Stomach smooth muscle (tissue), 2 donors: ENCODE measurements around the gene PRR5.
"Not testable (repeated sequence)": the region's sequence is repeated elsewhere in the genome, so short reads cannot be mapped to it uniquely, and the experiment has no call there.

Experiments
- H3K27ac ChIP-seq: one replicate; pipeline ENCODE4 v1.7.0; 2013; ENCODE audit warnings: mild to moderate bottlenecking, low read length, inconsistent platforms
- H3K27me3 ChIP-seq, 2 donors: one replicate each; pipeline ENCODE4 v1.7.0; 2013; ENCODE audit warnings: low read length in 2 of 2; ENCODE audit not compliant: insufficient read depth in 2 of 2, control insufficient read depth in 1 of 2
- H3K36me3 ChIP-seq, 2 donors: one replicate each; pipeline ENCODE4 v1.7.0; 2013; ENCODE audit warnings: low read length in 2 of 2; ENCODE audit not compliant: control insufficient read depth in 2 of 2, insufficient read depth in 2 of 2
- H3K4me1 ChIP-seq: one replicate; pipeline ENCODE4 v1.7.0; 2013; ENCODE audit warnings: low read length; ENCODE audit not compliant: control insufficient read depth, insufficient read depth
- H3K4me3 ChIP-seq, 2 donors: one replicate each; pipeline ENCODE4 v1.7.0; 2013; ENCODE audit warnings: low read length in 2 of 2
- H3K9ac ChIP-seq, 2 donors: one replicate each; pipeline ENCODE4 v1.7.0; 2013; ENCODE audit warnings: low read length in 2 of 2, mild to moderate bottlenecking in 1 of 2
- H3K9me3 ChIP-seq, 2 donors: one replicate each; pipeline ENCODE4 v1.7.0; 2013; ENCODE audit warnings: low read length in 2 of 2; ENCODE audit not compliant: control insufficient read depth in 2 of 2
- donor health status: healthy.
- donor health status: Pancreatic carcinoma.

The PRR5 gene

DNA sequence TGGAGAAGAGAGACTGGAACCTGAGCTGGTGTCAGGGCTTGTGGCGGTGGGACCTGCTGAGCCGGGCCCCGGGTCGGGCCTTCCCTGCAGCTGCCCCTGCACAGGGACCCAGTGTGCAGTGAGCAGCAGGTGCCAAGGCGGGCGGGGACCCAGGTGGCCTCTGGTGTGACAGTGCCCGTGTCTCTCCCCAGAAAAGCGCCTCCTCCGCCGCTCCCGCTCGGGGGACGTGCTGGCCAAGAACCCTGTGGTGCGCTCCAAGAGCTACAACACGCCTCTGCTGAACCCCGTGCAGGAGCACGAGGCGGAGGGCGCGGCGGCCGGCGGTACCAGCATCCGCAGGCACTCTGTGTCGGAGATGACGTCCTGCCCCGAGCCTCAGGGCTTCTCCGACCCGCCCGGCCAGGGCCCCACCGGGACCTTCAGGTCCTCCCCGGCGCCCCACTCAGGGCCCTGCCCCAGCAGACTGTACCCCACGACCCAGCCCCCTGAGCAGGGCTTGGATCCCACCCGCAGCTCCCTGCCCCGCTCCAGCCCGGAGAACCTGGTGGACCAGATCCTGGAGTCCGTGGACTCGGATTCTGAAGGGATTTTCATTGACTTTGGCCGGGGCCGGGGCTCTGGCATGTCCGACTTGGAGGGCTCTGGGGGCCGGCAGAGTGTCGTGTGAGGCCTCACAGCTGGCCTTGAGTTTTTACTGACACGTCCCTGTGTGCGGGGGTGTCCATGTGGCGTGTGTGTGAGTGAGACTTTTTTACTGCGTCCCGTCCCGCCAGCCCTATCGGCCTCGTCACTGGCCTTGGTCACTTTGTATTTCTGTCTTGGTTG is 34.8 kb downstream of the PRR5 start:
- Histone ChIP-seq H3K4me1 (no peaks in the 10 kb centered on the region), H3K9me3 (no peaks in the 10 kb centered on the region), H3K4me3 (no peak overlapping the region), H3K27me3 (peaks cover 10 to 18% of the 10 kb centered on the region in 2 donors), H3K27ac (no peak overlapping the region), H3K36me3 (no peaks in the 10 kb centered on the region), H3K9ac (no peak overlapping the region)

DNA sequence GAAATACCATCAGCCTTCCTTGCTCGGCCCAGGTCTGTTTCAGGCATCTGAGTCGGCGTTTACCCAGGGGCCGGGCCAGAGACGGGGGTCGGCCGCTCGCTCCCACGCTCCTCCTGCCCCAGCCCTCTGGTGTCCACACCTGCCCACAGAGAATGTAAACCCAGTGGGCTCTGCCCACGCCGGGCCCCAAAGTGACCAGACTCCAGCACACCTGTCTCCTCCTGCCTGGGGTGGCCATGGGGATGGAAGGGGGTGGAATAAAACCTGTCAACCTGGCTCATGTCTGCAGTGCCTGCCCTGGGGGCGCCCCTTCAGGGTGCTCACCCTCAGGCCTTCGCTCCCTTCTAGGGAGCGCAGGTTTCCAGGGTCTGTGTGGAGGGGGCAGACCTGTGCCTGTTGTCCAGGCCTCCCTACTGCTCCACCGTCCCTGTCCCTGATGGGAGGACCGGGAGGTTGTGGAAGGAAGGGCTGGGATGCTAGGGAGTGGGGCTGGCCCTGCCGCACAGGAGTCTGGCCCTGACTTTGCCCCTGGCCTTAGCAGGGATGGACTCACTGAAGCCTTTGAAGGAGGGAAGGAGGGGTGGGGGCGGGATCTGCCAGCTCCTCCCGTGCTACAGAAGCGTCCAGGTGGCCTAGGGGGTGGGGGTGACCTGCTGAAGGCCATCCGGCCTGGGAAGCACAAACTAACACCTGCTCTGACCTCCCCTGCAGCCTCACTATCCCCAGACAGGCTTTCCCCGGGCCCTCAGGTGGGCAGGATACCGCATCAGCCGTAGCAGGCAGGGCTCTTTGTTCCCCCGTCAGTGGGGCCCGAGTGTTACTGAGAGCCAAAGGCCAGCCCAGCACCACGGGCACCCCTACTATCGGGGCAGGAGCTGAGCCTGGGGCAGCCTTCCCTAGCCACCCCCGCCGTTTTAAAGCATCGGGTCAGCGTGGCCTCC is 35.7 kb downstream of the PRR5 start:
- Histone ChIP-seq H3K27ac (no peak overlapping the region), H3K9ac (no peak overlapping the region), H3K4me3 (no peak overlapping the region)

GRCh38 chr22:44738347-44738715 is 36.3 kb downstream of the PRR5 start:
- H3K36me3 ChIP-seq: no peaks in the 10 kb centered on the region
- no peak overlapping the region for H3K4me3 ChIP-seq
- no peak overlapping the region for H3K27ac ChIP-seq
- peaks cover 14 to 18% of the 10 kb centered on the region in 2 donors for H3K27me3 ChIP-seq
- H3K9me3 ChIP-seq: no peaks in the 10 kb centered on the region
- no peaks in the 10 kb centered on the region for H3K4me1 ChIP-seq
- no peak overlapping the region for H3K9ac ChIP-seq

More for the DNA sequence above, 35.7 kb downstream of the PRR5 start:
- Histone ChIP-seq H3K4me1 (no peaks in the 10 kb centered on the region), H3K36me3 (no peaks in the 10 kb centered on the region), H3K9me3 (no peaks in the 10 kb centered on the region), H3K27me3 (peaks cover 10 to 18% of the 10 kb centered on the region in 2 donors)

GRCh38 chr22:44739024-44739423 is 37.0 kb downstream of the PRR5 start:
- no peak overlapping the region for H3K27ac ChIP-seq
- H3K9me3 ChIP-seq: no peaks in the 10 kb centered on the region
- no peaks in the 10 kb centered on the region for H3K4me1 ChIP-seq
- H3K36me3 ChIP-seq: no peaks in the 10 kb centered on the region
- H3K4me3 ChIP-seq: no peak overlapping the region
- peaks cover 17 to 21% of the 10 kb centered on the region in 2 donors for H3K27me3 ChIP-seq
- H3K9ac ChIP-seq: no peak overlapping the region

GRCh38 chr22:44739666-44740065 is 37.7 kb downstream of the PRR5 start:
- H3K27me3 ChIP-seq: peaks cover 17 to 21% of the 10 kb centered on the region in 2 donors
- not testable (repeated sequence) for H3K27ac ChIP-seq, H3K36me3 ChIP-seq, H3K4me1 ChIP-seq, H3K4me3 ChIP-seq, H3K9ac ChIP-seq, H3K9me3 ChIP-seq

DNA sequence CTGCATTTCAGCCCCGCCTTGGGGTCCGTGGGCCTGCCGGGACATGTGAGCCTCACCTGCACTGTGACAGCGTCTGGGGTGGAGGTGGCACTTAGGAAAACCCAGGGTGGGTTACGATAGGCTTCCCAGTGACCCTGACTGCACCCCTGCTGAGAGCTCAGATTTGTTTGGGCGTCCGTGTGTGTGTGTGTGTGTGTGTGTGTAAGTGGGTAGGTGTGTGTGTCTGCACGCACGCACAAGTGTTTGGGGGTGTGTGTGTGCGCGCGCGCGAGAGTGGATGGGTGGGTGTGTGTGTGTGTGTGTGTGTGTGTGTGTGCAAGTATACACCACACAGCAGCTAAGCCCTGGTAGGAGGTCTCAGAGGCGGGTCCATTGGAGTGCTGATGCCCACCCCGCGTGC is 38.3 kb downstream of the PRR5 start:
- H3K36me3 ChIP-seq: no peaks in the 10 kb centered on the region
- H3K27ac ChIP-seq: no peak overlapping the region
- no peak overlapping the region for H3K9ac ChIP-seq
- no peaks in the 10 kb centered on the region for H3K4me1 ChIP-seq
- no peaks in the 10 kb centered on the region for H3K9me3 ChIP-seq
- H3K27me3 ChIP-seq: peaks cover 20 to 26% of the 10 kb centered on the region in 2 donors
- H3K4me3 ChIP-seq: no peak overlapping the region

GRCh38 chr22:44741929-44742328 is 39.9 kb downstream of the PRR5 start:
- Histone ChIP-seq H3K4me3 (no peak overlapping the region), H3K9me3 (no peaks in the 10 kb centered on the region), H3K36me3 (no peaks in the 10 kb centered on the region), H3K4me1 (no peaks in the 10 kb centered on the region), H3K9ac (no peak overlapping the region), H3K27me3 (peaks cover 24 to 26% of the 10 kb centered on the region in 2 donors), H3K27ac (no peak overlapping the region)

DNA sequence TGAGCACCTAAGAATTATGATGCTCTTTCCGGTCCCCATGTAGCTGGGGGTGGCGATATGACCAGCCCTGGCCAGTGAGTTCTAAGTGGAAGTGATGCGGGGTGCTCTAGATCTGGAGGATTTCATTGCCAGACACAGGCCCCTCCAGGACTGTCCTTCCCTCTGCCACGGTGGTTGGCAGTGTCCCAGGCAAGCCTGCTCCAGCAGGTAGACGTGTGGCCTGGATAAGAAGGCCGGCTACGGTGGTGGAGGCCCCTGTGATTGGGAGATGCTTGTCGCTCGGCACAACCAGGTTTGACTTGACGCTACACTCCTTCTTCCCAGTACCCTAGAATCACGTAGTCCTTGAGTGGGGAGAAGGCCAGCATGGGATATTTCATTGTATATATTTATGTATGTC is 41.2 kb downstream of the PRR5 start:
- Histone ChIP-seq H3K9ac (no peak overlapping the region), H3K36me3 (no peaks in the 10 kb centered on the region), H3K27ac (no peak overlapping the region), H3K4me3 (no peak overlapping the region), H3K27me3 (peaks cover 23 to 24% of the 10 kb centered on the region in 2 donors), H3K4me1 (no peaks in the 10 kb centered on the region), H3K9me3 (no peaks in the 10 kb centered on the region)

DNA sequence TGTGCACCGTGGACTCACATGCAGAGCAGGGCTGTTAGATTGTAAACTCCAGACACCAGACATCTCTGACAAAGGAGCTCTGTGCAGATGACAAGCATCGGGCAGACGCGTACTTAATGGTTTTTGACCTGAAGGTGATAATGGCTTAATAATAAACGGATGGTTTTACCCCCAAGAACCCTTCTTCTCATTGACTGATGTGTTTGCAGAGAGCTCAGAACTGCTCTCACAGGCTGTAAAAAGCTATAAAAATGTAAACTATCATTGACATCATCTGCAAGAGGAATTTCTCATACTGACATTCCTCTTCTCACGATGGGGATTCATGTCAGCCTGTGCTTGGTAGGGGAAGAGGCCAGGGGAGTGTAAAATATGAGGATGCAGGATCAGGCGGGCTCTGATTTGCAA is 41.8 kb downstream of the PRR5 start:
- Histone ChIP-seq H3K9ac (no peak overlapping the region), H3K4me1 (no peaks in the 10 kb centered on the region), H3K27me3 (peaks cover 21 to 24% of the 10 kb centered on the region in 2 donors), H3K36me3 (no peaks in the 10 kb centered on the region), H3K9me3 (no peaks in the 10 kb centered on the region), H3K27ac (no peak overlapping the region), H3K4me3 (no peak overlapping the region)

GRCh38 chr22:44745853-44746789 is 44.1 kb downstream of the PRR5 start:
- H3K9ac ChIP-seq: no peak overlapping the region
- H3K9me3 ChIP-seq: no peaks in the 10 kb centered on the region
- peaks cover 18 to 23% of the 10 kb centered on the region in 2 donors for H3K27me3 ChIP-seq
- no peaks in the 10 kb centered on the region for H3K4me1 ChIP-seq
- no peaks in the 10 kb centered on the region for H3K36me3 ChIP-seq
- H3K27ac ChIP-seq: no peak overlapping the region
- no peak overlapping the region for H3K4me3 ChIP-seq
